ENCODE data around the gene FOXK2.

DNA sequence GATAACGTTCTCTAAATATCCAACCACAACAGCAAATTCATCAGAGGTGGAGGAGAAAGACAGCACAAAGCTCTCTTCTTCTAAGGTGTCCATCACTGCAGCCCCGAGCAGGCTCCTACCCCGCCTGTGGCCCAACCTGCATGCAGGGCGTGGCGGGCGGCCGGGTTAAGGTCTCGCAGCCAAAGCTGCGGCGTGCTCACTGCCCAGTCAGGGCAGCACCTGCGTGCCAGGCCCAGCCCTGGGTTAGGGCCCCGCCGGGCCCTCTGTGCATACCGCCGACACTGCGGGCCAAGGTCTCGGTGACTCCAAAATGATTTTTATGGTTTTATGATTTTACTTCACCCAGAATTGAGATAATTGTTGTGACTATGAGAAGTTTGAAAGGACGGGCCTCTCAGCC, 57.8 kb downstream of the FOXK2 start:
- TF ChIP-seq POLR2A (IDR thresholded peaks at IDR 0.05): no peak
- TF ChIP-seq CTCF (IDR thresholded peaks at IDR 0.05): no peak

Measured in thyroid gland (tissue), 4 donors.